Erythroblast (primary cell): ENCODE measurements around the gene SLC5A10.

Experiments
- GATA1 ChIP-seq: IDR thresholded peaks from 2 replicates; pipeline ENCODE4 v1.6.1; 2011; ENCODE audit warnings: low read depth, mild to moderate bottlenecking, control low read depth, low read length, moderate library complexity
- POLR2A ChIP-seq: IDR thresholded peaks from 2 replicates; pipeline ENCODE4 v1.6.1; 2011; ENCODE audit warnings: mild to moderate bottlenecking, low read length

GRCh38 chr17:18976201-18976600 lies 24.2 kb downstream of the SLC5A10 start:
- TF ChIP-seq POLR2A (no peak), GATA1 (no peak)
